ENCODE measurements around the gene ULK1.

GRCh38 chr12:131917711-131918306, 23.4 kb downstream of the ULK1 start:
- no peak for TF ChIP-seq EZH2phosphoT487 (IDR thresholded peaks at IDR 0.05; ENCODE audit: insufficient read depth, low read depth)
- no peak for TF ChIP-seq EZH2 (IDR thresholded peaks at IDR 0.05; ENCODE audit: insufficient read depth, poor library complexity, severe bottlenecking)

Measured in GM23248 (cell line).